DMS53 (cell line): ENCODE results near the gene RAB15.
A peak's percentile ranks its signal among the peaks of the same experiment; 100 is the strongest.

Source experiments
- DNase-seq: peaks from one replicate; lab custom pipeline; 2025; lab: John Stamatoyannopoulos, UW

RAB15 gene

GRCh38 chr14:64990296-64990695 lies 18.2 kb upstream of the RAB15 start:
- DNase-seq, result no peak

GRCh38 chr14:64987438-64987767 lies 15.3 kb upstream of the RAB15 start:
- no peak for DNase-seq

- DNase-seq, result peak; percentile 96
Observed at GRCh38 chr14:64986648-64987437, 14.7 kb upstream of the RAB15 start, which contains the start of gene FNTB. Gene FNTB, plus strand, starts transcription at chr14:64986895. Its CDS starts 59 bp downstream, at chr14:64986954.

GRCh38 chr14:64983439-64984310 lies 11.5 kb upstream of the RAB15 start:
- DNase-seq, result peak; percentile 76

- DNase-seq, result peak; percentile 62
Observed at GRCh38 chr14:64979336-64980074, 7.4 kb upstream of the RAB15 start.

- DNase-seq, result no peak
Observed at GRCh38 chr14:64974563-64974962, 2.4 kb upstream of the RAB15 start.

GRCh38 chr14:64973826-64974225 lies 1.7 kb upstream of the RAB15 start:
- no peak for DNase-seq

GRCh38 chr14:64973026-64973442 lies 898 bp upstream of the RAB15 start:
- no peak for DNase-seq

- no peak for DNase-seq
Observed at GRCh38 chr14:64971491-64971942, 619 bp downstream of the RAB15 start.

- peak; percentile 51 for DNase-seq
Observed at GRCh38 chr14:64970776-64971477, 1.2 kb downstream of the RAB15 start.

GRCh38 chr14:64970041-64970440 lies 2.1 kb downstream of the RAB15 start:
- DNase-seq, result peak; percentile 27

- no peak for DNase-seq
Observed at GRCh38 chr14:64968651-64969050, 3.5 kb downstream of the RAB15 start.

GRCh38 chr14:64968167-64968566 lies 4.0 kb downstream of the RAB15 start:
- no peak for DNase-seq

- peak; percentile 40 for DNase-seq
Observed at GRCh38 chr14:64966976-64967375, 5.2 kb downstream of the RAB15 start.

GRCh38 chr14:64965356-64966000 lies 6.7 kb downstream of the RAB15 start:
- no peak for DNase-seq

GRCh38 chr14:64963611-64964010 lies 8.5 kb downstream of the RAB15 start:
- no peak for DNase-seq

GRCh38 chr14:64960762-64961276 lies 11.3 kb downstream of the RAB15 start:
- no peak for DNase-seq

GRCh38 chr14:64958743-64959142 lies 13.4 kb downstream of the RAB15 start:
- no peak for DNase-seq

GRCh38 chr14:64958201-64958600 lies 13.9 kb downstream of the RAB15 start:
- no peak for DNase-seq

- DNase-seq, result no peak
Observed at GRCh38 chr14:64956697-64957406, 15.3 kb downstream of the RAB15 start.
